Metanephros (tissue), 1 donor: ENCODE results near the gene AKAP3. TPM values are rescaled to one million over a fixed set of nuclear protein-coding genes. Genes with fewer than 3 reads are reported as not detected.

Source experiments
- total RNA-seq: library from RNA; depleted of rRNA; stranded (reverse); fragments of >200 nt; gene quantifications from one replicate; pipeline ENCODE4 v1.2.3, GENCODE V29; 2014

AKAP3 gene
- total RNA-seq = 1.8 TPM

GRCh38 chr12:4648501-4649357 is at the start of gene AKAP3, which contains the start of gene NDUFA9:
Gene AKAP3 (minus strand): TSS chr12:4649051. CDS start chr12:4638196, 10,855 bp downstream.
Gene NDUFA9 (plus strand): TSS chr12:4649114. CDS start chr12:4649127, 13 bp downstream.

Other genes with a start within 250 kb of the AKAP3 start
- gene FGF6, start 203.2 kb downstream of the AKAP3 start, total RNA-seq = 1.3 TPM
- 8.7 TPM for gene RAD51AP1, start 110.2 kb downstream of the AKAP3 start, total RNA-seq
- 26.7 TPM for gene DYRK4, start 86.8 kb downstream of the AKAP3 start, total RNA-seq
- 58.9 TPM for gene NDUFA9, start 63 bp upstream of the AKAP3 start, total RNA-seq
- 3.4 TPM for gene GALNT8, start 71.3 kb upstream of the AKAP3 start, total RNA-seq